ENCODE measurements around the gene POLR2E.

The POLR2E gene

DNA sequence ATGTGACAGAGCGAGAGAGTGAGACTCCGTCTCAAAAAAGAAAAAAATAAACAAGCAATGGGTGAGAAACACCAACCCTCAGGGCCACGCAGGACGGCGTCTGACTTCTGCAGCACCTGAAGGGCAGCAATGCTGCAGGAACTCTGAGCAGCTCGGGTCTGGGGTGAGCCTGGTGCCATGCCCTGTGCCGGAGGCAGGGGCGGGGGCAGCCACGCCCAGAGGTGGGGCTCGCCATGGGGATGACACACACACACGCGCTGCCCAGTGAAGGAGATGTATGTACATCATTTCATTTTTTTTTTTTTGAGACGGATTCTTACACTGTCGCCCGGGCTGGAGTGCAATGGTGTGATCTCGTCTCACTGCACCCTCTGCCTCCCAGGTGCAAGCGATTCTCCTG is 32.9 kb upstream of the POLR2E start:
- H3K27ac ChIP-seq (replicated peaks), result no peak overlapping the region
- TF ChIP-seq GABPA (IDR thresholded peaks at IDR 0.05; ENCODE audit: low read depth), result no peak
- TF ChIP-seq, protein P1, sequence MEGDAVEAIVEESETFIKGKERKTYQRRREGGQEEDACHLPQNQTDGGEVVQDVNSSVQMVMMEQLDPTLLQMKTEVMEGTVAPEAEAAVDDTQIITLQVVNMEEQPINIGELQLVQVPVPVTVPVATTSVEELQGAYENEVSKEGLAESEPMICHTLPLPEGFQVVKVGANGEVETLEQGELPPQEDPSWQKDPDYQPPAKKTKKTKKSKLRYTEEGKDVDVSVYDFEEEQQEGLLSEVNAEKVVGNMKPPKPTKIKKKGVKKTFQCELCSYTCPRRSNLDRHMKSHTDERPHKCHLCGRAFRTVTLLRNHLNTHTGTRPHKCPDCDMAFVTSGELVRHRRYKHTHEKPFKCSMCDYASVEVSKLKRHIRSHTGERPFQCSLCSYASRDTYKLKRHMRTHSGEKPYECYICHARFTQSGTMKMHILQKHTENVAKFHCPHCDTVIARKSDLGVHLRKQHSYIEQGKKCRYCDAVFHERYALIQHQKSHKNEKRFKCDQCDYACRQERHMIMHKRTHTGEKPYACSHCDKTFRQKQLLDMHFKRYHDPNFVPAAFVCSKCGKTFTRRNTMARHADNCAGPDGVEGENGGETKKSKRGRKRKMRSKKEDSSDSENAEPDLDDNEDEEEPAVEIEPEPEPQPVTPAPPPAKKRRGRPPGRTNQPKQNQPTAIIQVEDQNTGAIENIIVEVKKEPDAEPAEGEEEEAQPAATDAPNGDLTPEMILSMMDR (IDR thresholded peaks at IDR 0.05; ENCODE audit: insufficient read depth, low read length), result no peak
- TF ChIP-seq, protein P2, sequence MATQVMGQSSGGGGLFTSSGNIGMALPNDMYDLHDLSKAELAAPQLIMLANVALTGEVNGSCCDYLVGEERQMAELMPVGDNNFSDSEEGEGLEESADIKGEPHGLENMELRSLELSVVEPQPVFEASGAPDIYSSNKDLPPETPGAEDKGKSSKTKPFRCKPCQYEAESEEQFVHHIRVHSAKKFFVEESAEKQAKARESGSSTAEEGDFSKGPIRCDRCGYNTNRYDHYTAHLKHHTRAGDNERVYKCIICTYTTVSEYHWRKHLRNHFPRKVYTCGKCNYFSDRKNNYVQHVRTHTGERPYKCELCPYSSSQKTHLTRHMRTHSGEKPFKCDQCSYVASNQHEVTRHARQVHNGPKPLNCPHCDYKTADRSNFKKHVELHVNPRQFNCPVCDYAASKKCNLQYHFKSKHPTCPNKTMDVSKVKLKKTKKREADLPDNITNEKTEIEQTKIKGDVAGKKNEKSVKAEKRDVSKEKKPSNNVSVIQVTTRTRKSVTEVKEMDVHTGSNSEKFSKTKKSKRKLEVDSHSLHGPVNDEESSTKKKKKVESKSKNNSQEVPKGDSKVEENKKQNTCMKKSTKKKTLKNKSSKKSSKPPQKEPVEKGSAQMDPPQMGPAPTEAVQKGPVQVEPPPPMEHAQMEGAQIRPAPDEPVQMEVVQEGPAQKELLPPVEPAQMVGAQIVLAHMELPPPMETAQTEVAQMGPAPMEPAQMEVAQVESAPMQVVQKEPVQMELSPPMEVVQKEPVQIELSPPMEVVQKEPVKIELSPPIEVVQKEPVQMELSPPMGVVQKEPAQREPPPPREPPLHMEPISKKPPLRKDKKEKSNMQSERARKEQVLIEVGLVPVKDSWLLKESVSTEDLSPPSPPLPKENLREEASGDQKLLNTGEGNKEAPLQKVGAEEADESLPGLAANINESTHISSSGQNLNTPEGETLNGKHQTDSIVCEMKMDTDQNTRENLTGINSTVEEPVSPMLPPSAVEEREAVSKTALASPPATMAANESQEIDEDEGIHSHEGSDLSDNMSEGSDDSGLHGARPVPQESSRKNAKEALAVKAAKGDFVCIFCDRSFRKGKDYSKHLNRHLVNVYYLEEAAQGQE (IDR thresholded peaks at IDR 0.05; ENCODE audit: insufficient replicate concordance, low read depth), result no peak
- TF ChIP-seq POLR2AphosphoS5 (IDR thresholded peaks at IDR 0.05; ENCODE audit: low read depth), result no peak
- TF ChIP-seq SPI1 (IDR thresholded peaks at IDR 0.05; ENCODE audit: borderline replicate concordance, low read depth), result no peak
- no peaks in the 10 kb centered on the region for H3K27me3 ChIP-seq (ENCODE audit: insufficient read depth, poor library complexity, severe bottlenecking)
- DNase-seq (ENCODE audit: low read depth in 1 of 2, low spot score in 1 of 2), result no peak
- H3K4me3 ChIP-seq (replicated peaks; ENCODE audit: insufficient read depth, low read length), result no peak overlapping the region

- no peak for DNase-seq (ENCODE audit: low read depth in 1 of 2, low spot score in 1 of 2)
- H3K27ac ChIP-seq (replicated peaks), result no peak overlapping the region
- no peaks in the 10 kb centered on the region for H3K27me3 ChIP-seq (ENCODE audit: insufficient read depth, poor library complexity, severe bottlenecking)
- H3K4me3 ChIP-seq (replicated peaks; ENCODE audit: insufficient read depth, low read length), result no peak overlapping the region
- TF ChIP-seq POLR2AphosphoS5 (IDR thresholded peaks at IDR 0.05; ENCODE audit: low read depth) (no peak), SPI1 (IDR thresholded peaks at IDR 0.05; ENCODE audit: borderline replicate concordance, low read depth) (no peak), GABPA (IDR thresholded peaks at IDR 0.05; ENCODE audit: low read depth) (no peak)
- TF ChIP-seq, protein P1 (IDR thresholded peaks at IDR 0.05; ENCODE audit: insufficient read depth, low read length), result no peak
These were observed 32.0 kb upstream of the POLR2E start for GRCh38 chr19:1126984-1127760.

DNA sequence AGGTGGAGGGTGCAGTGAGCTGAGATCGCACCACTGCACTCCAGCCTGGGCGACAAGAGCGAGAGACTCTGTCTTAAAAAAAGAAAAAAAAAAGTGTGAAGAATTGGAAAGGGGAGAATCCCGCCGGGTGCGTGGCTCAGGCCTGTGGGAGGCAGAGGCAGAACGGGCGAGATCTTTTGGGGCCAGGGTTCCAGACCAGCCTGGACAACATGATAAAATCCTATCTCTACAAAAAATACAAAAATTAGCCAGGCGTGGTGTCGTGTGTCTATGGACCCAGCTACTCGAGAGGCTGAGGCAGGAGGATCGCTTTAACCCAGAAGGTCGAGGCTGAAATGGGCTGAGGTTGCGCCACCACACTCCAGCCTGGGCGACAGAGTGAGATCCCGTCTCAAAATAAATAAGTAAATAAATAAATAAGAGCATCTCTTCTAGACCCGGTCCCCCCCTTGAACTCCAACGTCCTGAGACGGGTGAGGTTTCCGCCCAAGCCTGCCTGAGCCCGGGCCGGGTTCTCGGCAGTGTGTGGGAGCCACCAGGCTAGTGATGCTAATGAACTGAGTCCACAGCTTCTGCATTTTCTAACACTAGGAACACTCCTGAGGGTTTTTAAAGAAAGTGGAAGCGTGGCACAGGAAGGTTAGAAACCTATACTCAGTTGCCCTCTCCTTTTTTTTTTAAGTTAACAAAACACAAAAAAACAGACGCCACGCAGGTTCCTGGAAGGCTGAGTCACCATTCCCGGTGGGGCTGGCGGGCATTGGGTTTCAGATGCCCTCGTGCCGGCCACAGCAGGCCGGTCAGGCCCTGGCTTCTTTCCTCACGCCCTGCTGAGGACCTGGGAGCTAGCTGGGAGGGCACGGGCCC is 30.7 kb upstream of the POLR2E start:
- Histone ChIP-seq H3K27ac (replicated peaks) (no peak overlapping the region), H3K27me3 (ENCODE audit: insufficient read depth, poor library complexity, severe bottlenecking) (no peaks in the 10 kb centered on the region), H3K4me3 (replicated peaks; ENCODE audit: insufficient read depth, low read length) (no peak overlapping the region)
- no peak for DNase-seq (ENCODE audit: low read depth in 1 of 2, low spot score in 1 of 2)
- no peak for TF ChIP-seq SPI1 (IDR thresholded peaks at IDR 0.05; ENCODE audit: borderline replicate concordance, low read depth)
- no peak for TF ChIP-seq POLR2AphosphoS5 (IDR thresholded peaks at IDR 0.05; ENCODE audit: low read depth)
- TF ChIP-seq, protein P1 (IDR thresholded peaks at IDR 0.05; ENCODE audit: insufficient read depth, low read length), result no peak
- TF ChIP-seq, protein P2 (IDR thresholded peaks at IDR 0.05; ENCODE audit: insufficient replicate concordance, low read depth), result no peak
- no peak for TF ChIP-seq GABPA (IDR thresholded peaks at IDR 0.05; ENCODE audit: low read depth)
